Measurements from ENCODE around the gene CCSER1.

Gene CCSER1

DNA sequence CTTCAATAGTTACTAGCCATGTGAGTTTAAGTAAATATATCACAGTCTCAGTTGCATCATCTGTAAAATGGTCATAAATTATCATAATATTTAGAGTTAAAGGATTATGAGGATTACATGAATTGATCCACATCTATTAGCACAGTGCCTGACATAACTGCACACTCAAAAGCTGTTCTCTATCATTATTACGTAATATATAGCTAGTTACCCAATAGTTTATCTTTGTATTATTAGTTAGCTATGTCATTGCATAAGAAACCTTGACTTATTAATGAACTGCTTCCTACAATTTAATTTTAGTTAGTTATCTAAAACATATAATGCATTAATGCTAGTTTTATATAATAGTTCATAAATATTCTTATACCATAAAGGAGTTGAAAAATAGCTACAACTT is 1099.7 kb downstream of the CCSER1 start:
- Histone ChIP-seq H3K9ac (ENCODE audit: low read length) (no peak overlapping the region), H3K79me2 (ENCODE audit: insufficient read depth, low read length) (no peaks in the 10 kb centered on the region), H3K27ac (ENCODE audit: low read depth, low read length) (no peak overlapping the region), H3K36me3 (ENCODE audit: low read length) (no peaks in the 10 kb centered on the region), H3K4me2 (ENCODE audit: low read depth, low read length, poor library complexity, severe bottlenecking) (no peak overlapping the region), H4K20me1 (ENCODE audit: low read depth, low read length) (no peaks in the 10 kb centered on the region), H3K9me3 (ENCODE audit: insufficient read depth, low read length) (no peaks in the 10 kb centered on the region), H3K27me3 (ENCODE audit: low read length) (no peaks in the 10 kb centered on the region), H3K4me3 (ENCODE audit: insufficient read depth, low read length, poor library complexity, severe bottlenecking) (no peak overlapping the region), H3F3A (ENCODE audit: insufficient read depth) (no peaks in the 10 kb centered on the region), H2AFZ (ENCODE audit: low read depth, low read length, severe bottlenecking) (no peak overlapping the region), H3K9me2 (replicated peaks; ENCODE audit: insufficient read depth, low read length) (no peaks in the 10 kb centered on the region)
- no peak for TF ChIP-seq EZH2phosphoT487 (conservative IDR thresholded peaks at IDR 0.05; ENCODE audit: low read length)
- TF ChIP-seq CTCF (IDR thresholded peaks at IDR 0.05; ENCODE audit: insufficient read depth, low read length, poor library complexity, severe bottlenecking): no peak

- Histone ChIP-seq H3K9me3 (ENCODE audit: insufficient read depth, low read length) (no peaks in the 10 kb centered on the region), H3K27me3 (ENCODE audit: low read length) (no peaks in the 10 kb centered on the region), H2AFZ (ENCODE audit: low read depth, low read length, severe bottlenecking) (no peak overlapping the region), H3K4me2 (ENCODE audit: low read depth, low read length, poor library complexity, severe bottlenecking) (no peak overlapping the region), H3K79me2 (ENCODE audit: insufficient read depth, low read length) (no peaks in the 10 kb centered on the region), H3K9ac (ENCODE audit: low read length) (no peak overlapping the region), H3K36me3 (ENCODE audit: low read length) (no peaks in the 10 kb centered on the region), H4K20me1 (ENCODE audit: low read depth, low read length) (no peaks in the 10 kb centered on the region), H3K27ac (ENCODE audit: low read depth, low read length) (no peak overlapping the region), H3K9me2 (replicated peaks; ENCODE audit: insufficient read depth, low read length) (no peaks in the 10 kb centered on the region), H3K4me3 (ENCODE audit: insufficient read depth, low read length, poor library complexity, severe bottlenecking) (no peak overlapping the region), H3F3A (ENCODE audit: insufficient read depth) (no peaks in the 10 kb centered on the region)
- no peak for TF ChIP-seq CTCF (IDR thresholded peaks at IDR 0.05; ENCODE audit: insufficient read depth, low read length, poor library complexity, severe bottlenecking)
- no peak for TF ChIP-seq EZH2phosphoT487 (conservative IDR thresholded peaks at IDR 0.05; ENCODE audit: low read length)
Measured at GRCh38 chr4:91228659-91229058, 1101.5 kb downstream of the CCSER1 start.

- Histone ChIP-seq H2AFZ (ENCODE audit: low read depth, low read length, severe bottlenecking) (no peak overlapping the region), H3K9me2 (replicated peaks; ENCODE audit: insufficient read depth, low read length) (no peaks in the 10 kb centered on the region)
Measured at GRCh38 chr4:91233164-91233563, 1106.0 kb downstream of the CCSER1 start.

More at GRCh38 chr4:91233164-91233563, 1106.0 kb downstream of the CCSER1 start:
- H3K27ac ChIP-seq (ENCODE audit: low read depth, low read length): no peak overlapping the region
- H3K27me3 ChIP-seq (ENCODE audit: low read length): no peaks in the 10 kb centered on the region
- H3K9ac ChIP-seq (ENCODE audit: low read length): no peak overlapping the region
- no peaks in the 10 kb centered on the region for H3F3A ChIP-seq (ENCODE audit: insufficient read depth)
- no peaks in the 10 kb centered on the region for H3K79me2 ChIP-seq (ENCODE audit: insufficient read depth, low read length)
- TF ChIP-seq EZH2phosphoT487 (conservative IDR thresholded peaks at IDR 0.05; ENCODE audit: low read length) (no peak), CTCF (IDR thresholded peaks at IDR 0.05; ENCODE audit: insufficient read depth, low read length, poor library complexity, severe bottlenecking) (no peak)
- H3K9me3 ChIP-seq (ENCODE audit: insufficient read depth, low read length): no peaks in the 10 kb centered on the region
- no peak overlapping the region for H3K4me3 ChIP-seq (ENCODE audit: insufficient read depth, low read length, poor library complexity, severe bottlenecking)
- no peaks in the 10 kb centered on the region for H3K36me3 ChIP-seq (ENCODE audit: low read length)
- no peaks in the 10 kb centered on the region for H4K20me1 ChIP-seq (ENCODE audit: low read depth, low read length)
- no peak overlapping the region for H3K4me2 ChIP-seq (ENCODE audit: low read depth, low read length, poor library complexity, severe bottlenecking)

All from SU-DHL-6 (cell line).